Stomach smooth muscle (tissue), 2 donors: Measurements from ENCODE around the gene NOX3.

Source experiments
- H3K27ac ChIP-seq: one replicate; pipeline ENCODE4 v1.7.0; 2013; ENCODE audit warnings: mild to moderate bottlenecking, low read length, inconsistent platforms
- H3K27me3 ChIP-seq, 2 donors: one replicate each; pipeline ENCODE4 v1.7.0; 2013; ENCODE audit warnings: low read length in 2 of 2; ENCODE audit not compliant: insufficient read depth in 2 of 2, control insufficient read depth in 1 of 2
- H3K36me3 ChIP-seq, 2 donors: one replicate each; pipeline ENCODE4 v1.7.0; 2013; ENCODE audit warnings: low read length in 2 of 2; ENCODE audit not compliant: control insufficient read depth in 2 of 2, insufficient read depth in 2 of 2
- H3K4me1 ChIP-seq: one replicate; pipeline ENCODE4 v1.7.0; 2013; ENCODE audit warnings: low read length; ENCODE audit not compliant: control insufficient read depth, insufficient read depth
- H3K4me3 ChIP-seq, 2 donors: one replicate each; pipeline ENCODE4 v1.7.0; 2013; ENCODE audit warnings: low read length in 2 of 2
- H3K9ac ChIP-seq, 2 donors: one replicate each; pipeline ENCODE4 v1.7.0; 2013; ENCODE audit warnings: low read length in 2 of 2, mild to moderate bottlenecking in 1 of 2
- H3K9me3 ChIP-seq, 2 donors: one replicate each; pipeline ENCODE4 v1.7.0; 2013; ENCODE audit warnings: low read length in 2 of 2; ENCODE audit not compliant: control insufficient read depth in 2 of 2
- donor health status: healthy.
- donor health status: Pancreatic carcinoma.

Gene NOX3

DNA sequence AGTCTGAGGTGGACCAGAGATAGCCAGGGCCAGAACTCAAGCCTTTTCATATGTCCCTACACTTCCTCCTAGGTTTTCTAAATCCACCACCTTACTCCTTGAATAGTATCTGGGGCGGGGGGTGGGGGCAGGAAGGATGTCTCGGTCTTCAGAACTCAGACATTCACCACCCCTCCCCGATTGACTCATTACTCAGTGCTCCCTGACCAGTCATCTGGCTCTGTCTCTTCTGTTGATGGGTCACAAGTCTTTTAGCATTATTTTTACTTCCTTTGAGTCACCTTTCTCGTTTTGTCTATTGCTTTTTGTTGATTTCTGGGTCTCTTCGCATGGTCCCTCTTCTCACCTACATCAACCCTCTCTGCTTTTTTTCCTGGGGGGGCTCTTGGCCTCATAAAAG is 23.3 kb downstream of the NOX3 start:
- H3K27ac ChIP-seq = no peak overlapping the region
- peaks cover 3% of the 10 kb centered on the region for H3K4me1 ChIP-seq
- no peak overlapping the region for H3K4me3 ChIP-seq
- no peaks in the 10 kb centered on the region for H3K36me3 ChIP-seq
- no peak overlapping the region for H3K9ac ChIP-seq
- H3K9me3 ChIP-seq = no peaks in the 10 kb centered on the region
- H3K27me3 ChIP-seq = no peaks in the 10 kb centered on the region

DNA sequence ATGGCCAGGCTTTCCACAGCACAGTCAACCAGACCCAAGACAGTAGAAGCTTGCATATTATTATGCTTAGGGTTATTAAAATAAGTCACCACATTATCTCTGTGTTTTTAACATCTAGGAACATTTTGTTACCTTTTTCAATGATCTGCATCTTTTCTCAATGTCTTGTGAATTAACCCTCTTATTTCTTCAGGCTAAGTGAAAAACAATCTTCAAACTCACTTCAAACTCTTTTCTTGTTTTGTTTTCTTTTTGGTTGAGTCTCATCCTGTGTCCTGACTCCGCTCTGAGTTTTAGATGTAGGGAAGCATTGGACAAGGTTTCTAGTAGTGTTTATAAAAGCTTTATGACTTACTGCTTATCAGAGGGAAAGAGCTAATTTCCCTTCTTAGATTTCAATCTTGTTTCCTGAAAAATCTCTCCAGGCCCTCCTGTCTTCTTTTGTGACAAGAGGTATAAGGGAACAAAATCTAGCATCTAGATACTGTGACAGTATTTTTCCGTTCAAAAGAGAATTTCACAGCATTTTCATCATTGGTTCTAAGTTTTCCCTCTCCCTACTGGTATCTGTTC is 26.2 kb downstream of the NOX3 start:
- Histone ChIP-seq H3K9me3 (no peaks in the 10 kb centered on the region), H3K36me3 (no peaks in the 10 kb centered on the region), H3K27me3 (no peaks in the 10 kb centered on the region), H3K4me1 (no peaks in the 10 kb centered on the region), H3K9ac (no peak overlapping the region), H3K27ac (no peak overlapping the region), H3K4me3 (no peak overlapping the region)

DNA sequence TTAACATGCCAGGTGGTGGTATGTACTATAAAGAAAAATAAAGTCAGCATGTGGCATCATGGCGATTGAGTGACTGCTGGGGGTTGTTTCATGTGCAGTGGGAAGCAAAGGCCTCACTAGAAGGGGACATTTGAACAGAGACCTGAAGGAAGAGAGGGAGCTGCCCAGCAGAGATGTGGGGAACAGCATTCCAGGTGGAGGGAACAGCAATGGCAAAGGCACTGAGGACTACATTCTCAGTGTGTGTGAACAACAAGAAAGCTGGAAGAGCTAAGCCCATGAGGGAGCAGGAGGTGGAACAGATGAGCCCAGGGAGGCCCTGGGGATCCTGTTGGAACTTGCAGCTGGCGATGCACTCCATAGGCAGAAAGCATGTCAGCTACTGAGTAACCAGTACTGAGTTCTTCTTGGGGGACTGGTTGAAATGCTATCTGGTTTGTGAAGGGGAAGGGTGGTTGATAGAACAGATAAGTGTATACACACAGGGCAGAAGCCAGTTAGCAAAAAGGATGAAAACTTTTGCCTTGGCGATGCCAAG is 29.2 kb downstream of the NOX3 start:
- Histone ChIP-seq H3K27me3 (no peaks in the 10 kb centered on the region), H3K4me3 (no peak overlapping the region), H3K9ac (no peak overlapping the region), H3K9me3 (no peaks in the 10 kb centered on the region), H3K36me3 (no peaks in the 10 kb centered on the region), H3K4me1 (no peaks in the 10 kb centered on the region), H3K27ac (no peak overlapping the region)

DNA sequence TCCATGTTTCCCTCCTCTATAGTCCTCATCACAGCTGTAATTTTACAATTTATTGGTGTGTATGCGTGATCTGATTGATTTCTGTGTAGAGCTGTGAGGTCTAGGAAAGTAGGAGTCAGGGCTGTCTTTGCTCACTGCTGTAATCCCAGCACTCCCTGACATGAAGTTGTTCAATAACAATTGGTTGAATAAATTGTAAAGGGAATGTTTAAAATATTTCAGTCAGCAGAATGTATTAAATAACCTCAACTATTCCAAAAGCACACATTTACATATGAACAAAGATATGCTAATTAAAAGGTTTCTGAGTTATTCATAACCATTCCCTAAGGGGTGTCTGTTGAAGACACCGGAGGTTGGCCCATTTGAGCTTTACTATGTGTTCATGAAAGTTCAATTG is 31.5 kb downstream of the NOX3 start:
- Histone ChIP-seq H3K27me3 (no peaks in the 10 kb centered on the region), H3K27ac (no peak overlapping the region), H3K9me3 (no peaks in the 10 kb centered on the region), H3K4me3 (no peak overlapping the region), H3K36me3 (no peaks in the 10 kb centered on the region), H3K4me1 (no peaks in the 10 kb centered on the region), H3K9ac (no peak overlapping the region)

DNA sequence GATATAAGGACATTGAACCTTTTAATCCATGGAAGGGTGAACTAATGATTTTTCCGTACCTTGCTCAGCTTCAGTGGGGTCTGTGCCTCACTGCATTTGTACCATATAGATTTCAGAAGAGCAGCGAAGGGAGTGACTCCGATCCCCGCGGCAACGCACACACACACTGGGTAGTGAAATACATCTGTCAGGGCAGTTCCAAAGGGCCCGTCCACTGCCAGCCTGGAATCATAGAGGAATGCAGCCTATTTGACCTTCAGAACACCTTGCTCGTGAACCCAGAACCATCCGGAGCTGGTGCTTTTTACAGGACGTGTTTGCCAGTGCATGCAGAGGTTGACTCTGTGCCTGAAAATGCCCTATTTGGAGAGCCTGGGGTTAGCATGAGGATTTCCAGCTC is 33.0 kb downstream of the NOX3 start:
- Histone ChIP-seq H3K4me1 (peaks cover 4% of the 10 kb centered on the region), H3K9me3 (no peaks in the 10 kb centered on the region), H3K27ac (no peak overlapping the region), H3K4me3 (no peak overlapping the region), H3K36me3 (no peaks in the 10 kb centered on the region), H3K9ac (no peak overlapping the region), H3K27me3 (no peaks in the 10 kb centered on the region)

DNA sequence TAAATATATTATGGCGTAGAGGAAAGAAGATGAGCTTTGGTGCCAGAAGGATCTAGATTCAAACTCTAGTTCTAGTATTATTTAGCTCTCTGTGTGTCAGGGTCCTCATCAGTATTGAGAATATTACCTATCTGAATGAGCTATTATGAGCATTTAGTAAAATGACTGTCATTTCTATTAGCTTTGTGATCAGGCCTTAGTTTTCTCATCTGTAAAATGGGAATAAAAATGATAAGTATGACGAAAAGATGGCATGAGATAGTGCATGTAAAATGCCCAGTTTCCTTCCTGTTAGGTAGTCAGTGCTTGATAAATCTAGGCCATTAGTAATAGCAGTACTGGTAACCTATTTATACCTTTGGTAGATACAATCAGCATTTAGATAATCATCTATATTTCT is 35.1 kb downstream of the NOX3 start:
- peaks cover 4% of the 10 kb centered on the region for H3K4me1 ChIP-seq
- H3K9ac ChIP-seq = no peak overlapping the region
- H3K27ac ChIP-seq = no peak overlapping the region

DNA sequence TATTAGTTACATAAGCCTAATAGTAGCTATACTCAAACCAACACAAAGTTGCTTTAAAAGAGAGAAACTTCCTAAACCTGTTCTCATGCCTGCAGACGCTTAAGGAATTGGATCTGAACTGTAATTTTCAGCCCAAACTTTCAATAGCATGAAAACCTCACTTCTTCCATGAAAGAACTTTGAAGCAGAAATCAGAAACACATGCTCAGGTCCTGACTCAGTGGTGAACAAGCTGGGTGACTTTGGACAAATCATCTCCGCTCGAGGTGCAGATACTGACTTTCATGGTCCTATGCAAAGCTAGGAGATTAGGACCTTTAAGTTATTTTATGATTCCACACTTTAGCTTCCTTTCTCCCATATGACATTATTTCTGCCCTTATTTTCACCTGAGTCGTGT is 36.5 kb downstream of the NOX3 start:
- Histone ChIP-seq H3K36me3 (no peaks in the 10 kb centered on the region), H3K27me3 (no peaks in the 10 kb centered on the region), H3K9me3 (no peaks in the 10 kb centered on the region), H3K27ac (no peak overlapping the region), H3K4me3 (no peak overlapping the region), H3K4me1 (peaks cover 4% of the 10 kb centered on the region), H3K9ac (no peak overlapping the region)

More for the DNA sequence above, 35.1 kb downstream of the NOX3 start:
- H3K27me3 ChIP-seq = no peaks in the 10 kb centered on the region
- no peak overlapping the region for H3K4me3 ChIP-seq
- H3K9me3 ChIP-seq = no peaks in the 10 kb centered on the region
- H3K36me3 ChIP-seq = no peaks in the 10 kb centered on the region

DNA sequence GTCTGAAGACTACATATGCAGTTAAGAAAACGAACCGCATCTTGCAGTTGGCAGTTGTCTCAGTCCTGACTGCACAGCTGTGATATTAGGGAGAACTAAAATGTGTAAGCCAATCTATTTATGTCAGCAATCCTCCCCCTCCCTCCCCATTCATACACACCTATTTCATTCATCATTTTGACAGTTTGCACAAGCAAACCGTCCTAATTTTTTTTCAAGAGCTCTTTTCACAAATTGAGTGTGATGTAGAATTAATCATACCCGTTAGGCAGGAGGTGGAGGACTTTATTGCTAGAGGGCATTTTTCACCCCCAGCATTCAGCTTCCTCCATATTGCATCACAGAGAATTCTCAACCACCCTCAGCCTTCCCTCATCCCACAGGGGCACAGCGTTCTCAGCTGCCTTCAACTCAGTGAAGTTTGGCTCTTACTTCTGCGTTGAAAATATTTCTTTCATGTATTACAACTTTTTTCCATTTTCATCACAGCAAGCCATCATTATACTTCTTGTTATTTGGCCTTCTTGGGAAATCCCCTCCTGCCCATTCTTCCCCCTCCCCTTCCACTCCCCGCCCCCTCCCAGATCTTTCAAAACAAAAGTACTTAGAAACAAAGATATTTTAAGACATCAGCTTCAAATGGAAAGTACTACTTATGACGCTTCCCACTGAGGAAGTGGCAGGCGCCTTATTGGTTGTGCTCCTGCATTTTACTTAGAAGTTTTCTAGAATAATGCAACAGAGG is 37.5 kb downstream of the NOX3 start:
- H3K9me3 ChIP-seq = no peaks in the 10 kb centered on the region
- H3K27ac ChIP-seq = no peak overlapping the region
- H3K4me1 ChIP-seq = peaks cover 4% of the 10 kb centered on the region
- peak overlapping the region; percentile 47 to 54 for H3K4me3 ChIP-seq
- no peaks in the 10 kb centered on the region for H3K36me3 ChIP-seq
- no peaks in the 10 kb centered on the region for H3K27me3 ChIP-seq
- H3K9ac ChIP-seq = peak overlapping the region in 1 of 2 donors; percentile 3

DNA sequence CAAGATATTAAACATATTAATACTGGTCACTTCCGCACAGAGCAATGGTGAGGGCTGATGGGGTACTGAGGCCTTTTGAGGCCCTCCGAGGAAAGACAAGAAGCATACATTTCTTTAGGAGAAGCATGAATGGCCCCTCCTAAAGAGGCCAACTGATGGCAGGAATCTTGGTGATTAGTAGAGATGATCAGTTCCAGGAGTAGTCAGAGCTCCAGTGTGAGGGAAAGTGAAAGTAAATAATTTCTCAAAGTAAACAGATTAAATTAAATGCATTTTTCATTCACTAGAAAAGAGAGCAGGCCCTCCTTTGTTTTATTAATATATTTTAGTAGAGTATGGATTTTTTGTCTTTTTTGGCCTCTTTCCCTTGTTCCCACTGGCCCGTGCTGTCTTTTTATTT is 38.2 kb downstream of the NOX3 start:
- no peaks in the 10 kb centered on the region for H3K36me3 ChIP-seq
- H3K27ac ChIP-seq = no peak overlapping the region
- H3K9ac ChIP-seq = no peak overlapping the region
- H3K4me1 ChIP-seq = peaks cover 4% of the 10 kb centered on the region
- no peaks in the 10 kb centered on the region for H3K9me3 ChIP-seq
- no peaks in the 10 kb centered on the region for H3K27me3 ChIP-seq
- H3K4me3 ChIP-seq = peak overlapping the region; percentile 47 to 54

DNA sequence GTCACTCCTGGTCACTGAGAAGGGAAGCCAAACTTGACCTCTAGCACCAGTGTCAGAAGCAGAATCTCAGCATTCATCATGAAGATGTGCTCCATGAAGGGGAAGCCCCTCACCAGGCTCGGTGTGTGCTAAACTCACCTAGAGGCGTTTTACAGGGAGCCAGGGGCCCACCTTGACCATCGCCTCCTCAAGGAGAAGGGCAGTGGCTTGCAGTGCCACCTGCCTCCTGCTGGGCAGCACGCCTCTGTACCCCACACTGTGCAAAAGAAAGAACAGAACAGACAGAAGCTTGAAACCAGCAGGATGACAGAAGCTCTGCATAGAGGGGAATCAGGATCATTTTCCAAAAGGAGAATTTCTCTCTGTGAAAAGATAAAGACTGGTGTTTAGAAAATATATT is 39.7 kb downstream of the NOX3 start:
- Histone ChIP-seq H3K4me3 (no peak overlapping the region), H3K27me3 (no peaks in the 10 kb centered on the region), H3K27ac (no peak overlapping the region), H3K9me3 (no peaks in the 10 kb centered on the region), H3K9ac (no peak overlapping the region), H3K4me1 (peaks cover 4% of the 10 kb centered on the region), H3K36me3 (no peaks in the 10 kb centered on the region)

DNA sequence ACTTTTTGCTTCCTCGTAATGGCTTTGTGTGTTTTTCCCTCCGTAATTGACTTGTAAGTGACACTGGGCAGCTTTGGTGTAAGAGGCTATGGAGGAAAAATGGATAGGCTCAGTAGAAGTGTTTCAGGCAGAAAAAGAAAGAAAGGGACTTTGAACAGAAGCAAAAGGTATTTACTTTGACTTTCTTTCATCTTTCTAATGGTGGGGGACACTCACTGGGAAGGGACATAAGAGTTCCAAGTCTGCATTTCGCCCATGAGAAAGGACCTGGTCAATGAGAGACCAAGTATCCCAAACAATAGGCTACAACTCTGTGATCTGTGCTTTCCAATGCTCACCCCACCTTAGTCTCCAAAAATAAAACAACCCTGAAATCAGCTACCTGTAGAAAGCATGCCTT is 41.6 kb downstream of the NOX3 start:
- Histone ChIP-seq H3K4me1 (peaks cover 4% of the 10 kb centered on the region), H3K27me3 (no peaks in the 10 kb centered on the region)

More for the DNA sequence above, 41.6 kb downstream of the NOX3 start:
- Histone ChIP-seq H3K36me3 (no peaks in the 10 kb centered on the region), H3K9me3 (no peaks in the 10 kb centered on the region), H3K27ac (no peak overlapping the region), H3K9ac (no peak overlapping the region), H3K4me3 (no peak overlapping the region)
